Measurements from ENCODE around the gene ANKRD44.

GRCh38 chr2:197190100-197190432 lies 120.5 kb downstream of the ANKRD44 start:
- TF ChIP-seq CTCF (IDR thresholded peaks at IDR 0.05 in 4 of 5, conservative IDR thresholded peaks at IDR 0.05 in 1 of 5) (no peak), POLR2A (IDR thresholded peaks at IDR 0.05) (no peak)

Measured in gastrocnemius medialis (tissue), 4 donors.